SK-N-MC (cell line): ENCODE results near the gene OBSCN.

Experiments
- DNase-seq: peaks from one replicate; pipeline ENCODE4 v3.0.0-alpha.2; 2011; ENCODE audit warnings: low read depth, low spot score
- H3K27ac ChIP-seq: fragments of 200-600 bp; sonication (generic); 2 replicates; pipeline ENCODE4 v1.5.1; 2016; ENCODE audit warnings: mixed run types
- H3K36me3 ChIP-seq: fragments of 200-600 bp; sonication (generic); 2 replicates; pipeline ENCODE4 v1.6.1; 2017; ENCODE audit warnings: antibody characterized with exemption, low read length, mixed read lengths; ENCODE audit not compliant: insufficient read depth
- H3K4me3 ChIP-seq: fragments of 200-600 bp; sonication (generic); 2 replicates; pipeline ENCODE4 v1.5.1; 2016
- H3K9ac ChIP-seq: fragments of 200-600 bp; sonication (generic); 2 replicates; pipeline ENCODE4 v1.8.0; 2017; ENCODE audit warnings: mixed run types, mixed read lengths; ENCODE audit not compliant: insufficient read length
- H3K9me3 ChIP-seq: fragments of 200-600 bp; sonication (generic); 2 replicates; pipeline ENCODE4 v1.6.1; 2017; ENCODE audit warnings: low read depth, mild to moderate bottlenecking, antibody characterized with exemption, low read length, moderate library complexity, mixed read lengths
- EZH2 ChIP-seq: fragments of 200-600 bp; sonication (generic); IDR thresholded peaks from one replicate; pipeline ENCODE4 v1.6.1; 2017; ENCODE audit warnings: antibody characterized with exemption
- FOXP2 ChIP-seq: optimal IDR thresholded peaks from 2 replicates; pipeline ENCODE3; 2011; ENCODE audit warnings: mild to moderate bottlenecking, moderate library complexity; ENCODE audit not compliant: insufficient read depth; ENCODE audit errors: extremely low read length, control extremely low read depth
- POLR2AphosphoS5 ChIP-seq: IDR thresholded peaks from 2 replicates; pipeline ENCODE4 v1.6.1; 2012; ENCODE audit warnings: mild to moderate bottlenecking, low read depth, low read length, borderline replicate concordance

Gene OBSCN

GRCh38 chr1:228256626-228257375 is 49.0 kb downstream of the OBSCN start:
- Histone ChIP-seq H3K27ac (no peak overlapping the region), H3K36me3 (peaks cover 14% of the 10 kb centered on the region), H3K4me3 (no peak overlapping the region), H3K9ac (no peak overlapping the region), H3K9me3 (peaks cover 6% of the 10 kb centered on the region; the same call in 1 of the 2 replicates)
- DNase-seq = no peak
- TF ChIP-seq FOXP2 (no peak), POLR2AphosphoS5 (no peak), EZH2 (no peak)

GRCh38 chr1:228258486-228258885 is 50.6 kb downstream of the OBSCN start:
- H3K9ac ChIP-seq = no peak overlapping the region
- TF ChIP-seq FOXP2 = no peak
- TF ChIP-seq POLR2AphosphoS5 = no peak
- no peak for TF ChIP-seq EZH2
- no peak overlapping the region for H3K27ac ChIP-seq
- H3K4me3 ChIP-seq = no peak overlapping the region
- DNase-seq = no peak
- peaks cover 16% of the 10 kb centered on the region for H3K36me3 ChIP-seq
- H3K9me3 ChIP-seq = peaks cover 6% of the 10 kb centered on the region; the same call in 1 of the 2 replicates

- Histone ChIP-seq H3K27ac (no peak overlapping the region), H3K9me3 (peaks cover 6% of the 10 kb centered on the region; the same call in 1 of the 2 replicates), H3K36me3 (peaks cover 16% of the 10 kb centered on the region), H3K9ac (no peak overlapping the region), H3K4me3 (no peak overlapping the region)
- DNase-seq = no peak
- TF ChIP-seq POLR2AphosphoS5 (no peak), EZH2 (no peak), FOXP2 (no peak)
These were observed 51.6 kb downstream of the OBSCN start for GRCh38 chr1:228259368-228259894.

GRCh38 chr1:228259951-228260350 is 52.1 kb downstream of the OBSCN start:
- Histone ChIP-seq H3K36me3 (peaks cover 16% of the 10 kb centered on the region), H3K9me3 (peaks cover 6% of the 10 kb centered on the region; the same call in 1 of the 2 replicates), H3K9ac (no peak overlapping the region), H3K4me3 (no peak overlapping the region), H3K27ac (no peak overlapping the region)
- no peak for DNase-seq
- no peak for TF ChIP-seq POLR2AphosphoS5
- TF ChIP-seq EZH2 = no peak
- no peak for TF ChIP-seq FOXP2

- no peak for DNase-seq
- H3K9ac ChIP-seq = no peak overlapping the region
- no peak overlapping the region for H3K27ac ChIP-seq
- H3K36me3 ChIP-seq = peaks cover 7% of the 10 kb centered on the region
- no peak overlapping the region for H3K4me3 ChIP-seq
- TF ChIP-seq POLR2AphosphoS5 (no peak), EZH2 (no peak), FOXP2 (no peak)
- H3K9me3 ChIP-seq = peaks cover 6% of the 10 kb centered on the region; the same call in 1 of the 2 replicates
These were observed 53.9 kb downstream of the OBSCN start for GRCh38 chr1:228261706-228262105.

- Histone ChIP-seq H3K4me3 (no peak overlapping the region), H3K9ac (no peak overlapping the region), H3K9me3 (peaks cover 6% of the 10 kb centered on the region; the same call in 1 of the 2 replicates), H3K36me3 (peaks cover 7% of the 10 kb centered on the region), H3K27ac (no peak overlapping the region)
- TF ChIP-seq FOXP2 = no peak
- TF ChIP-seq POLR2AphosphoS5 = no peak
- no peak for TF ChIP-seq EZH2
- DNase-seq = no peak
These were observed 54.6 kb downstream of the OBSCN start for GRCh38 chr1:228262475-228262874.

- Histone ChIP-seq H3K27ac (no peak overlapping the region), H3K4me3 (no peak overlapping the region), H3K9me3 (peaks cover 6% of the 10 kb centered on the region; the same call in 1 of the 2 replicates), H3K36me3 (peaks cover 7% of the 10 kb centered on the region), H3K9ac (no peak overlapping the region)
- no peak for DNase-seq
- TF ChIP-seq POLR2AphosphoS5 = no peak
- no peak for TF ChIP-seq EZH2
- no peak for TF ChIP-seq FOXP2
These were observed 55.8 kb downstream of the OBSCN start for GRCh38 chr1:228263636-228264035.

- no peak for DNase-seq
- Histone ChIP-seq H3K36me3 (peaks cover 7% of the 10 kb centered on the region), H3K9me3 (peaks cover 6% of the 10 kb centered on the region; the same call in 1 of the 2 replicates), H3K4me3 (no peak overlapping the region), H3K9ac (no peak overlapping the region), H3K27ac (no peak overlapping the region)
- TF ChIP-seq FOXP2 (no peak), EZH2 (no peak), POLR2AphosphoS5 (no peak)
These were observed 56.4 kb downstream of the OBSCN start for GRCh38 chr1:228264090-228264829.
